ENCODE results near the gene KCNE4. TPM values are rescaled to one million over a fixed set of nuclear protein-coding genes. Genes with fewer than 3 reads are reported as not detected.

KCNE4 gene
- total RNA-seq, 3 donors from 2014 or later = 0.55 to 5.8 (median 2.0) TPM

DNA sequence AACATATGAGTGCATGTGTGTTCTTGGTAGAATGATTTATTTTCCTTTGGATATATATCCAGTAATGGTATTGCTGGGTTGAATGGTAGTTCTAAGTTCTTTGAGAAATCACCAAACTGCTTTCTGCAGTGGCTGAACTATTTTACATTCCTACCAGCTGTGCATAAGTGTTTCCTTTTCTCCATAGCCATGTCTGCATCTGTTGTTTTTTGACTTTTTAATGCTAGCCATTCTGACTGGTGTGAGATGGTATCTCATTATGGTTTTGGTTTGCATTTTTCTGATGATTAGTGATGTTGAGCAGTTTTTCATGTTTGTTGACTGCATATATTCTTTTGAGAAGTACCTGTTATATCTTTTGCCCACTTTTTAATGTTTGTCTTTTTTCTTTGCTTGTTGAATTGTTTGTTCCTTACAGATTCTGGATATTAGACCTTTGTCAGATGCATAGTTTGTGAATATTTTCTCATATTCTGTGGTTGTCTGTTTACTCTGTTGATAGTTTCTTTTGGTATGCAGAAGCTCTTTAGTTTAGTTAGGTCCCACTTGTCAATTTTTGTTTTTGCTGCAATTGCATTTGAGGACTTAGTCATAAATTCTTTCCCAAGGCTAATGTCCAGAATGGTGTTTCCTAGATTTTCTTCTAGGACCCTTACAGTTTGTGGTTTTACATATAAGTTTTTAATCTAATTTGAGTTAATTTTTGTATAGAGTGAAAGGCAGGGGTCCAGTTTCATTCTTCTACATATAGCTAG lies 17.6 kb upstream of the KCNE4 start:
- no peaks in the 10 kb centered on the region for H3K4me1 ChIP-seq (ENCODE audit: low read depth)
- TF ChIP-seq CTCF (IDR thresholded peaks at IDR 0.05) = no peak

GRCh38 chr2:223036790-223037444 lies 15.1 kb upstream of the KCNE4 start:
- DNase-seq (no peak), ATAC-seq (no peak)

More for the DNA sequence above, 17.6 kb upstream of the KCNE4 start:
- Histone ChIP-seq H3K36me3 (ENCODE audit: low read depth) (no peaks in the 10 kb centered on the region), H3K9me3 (peaks cover 9% of the 10 kb centered on the region), H3K4me3 (no peak overlapping the region)
- intact Hi-C loops (cut with DNase I, micrococcal nuclease) = no loop called here
- DNase-seq (no peak), ATAC-seq (no peak)

GRCh38 chr2:223037445-223037800 lies 14.6 kb upstream of the KCNE4 start:
- no peaks in the 10 kb centered on the region for H3K36me3 ChIP-seq (ENCODE audit: low read depth)
- no peak for TF ChIP-seq CTCF (IDR thresholded peaks at IDR 0.05)
- DNase-seq (no peak), ATAC-seq (no peak)
- peaks cover 3% of the 10 kb centered on the region for H3K9me3 ChIP-seq
- no peak overlapping the region for H3K4me3 ChIP-seq
- no peaks in the 10 kb centered on the region for H3K4me1 ChIP-seq (ENCODE audit: low read depth)
- intact Hi-C loops (cut with DNase I, micrococcal nuclease) = no loop called here

More at GRCh38 chr2:223036790-223037444, 15.1 kb upstream of the KCNE4 start:
- Histone ChIP-seq H3K4me3 (no peak overlapping the region), H3K4me1 (ENCODE audit: low read depth) (no peaks in the 10 kb centered on the region), H3K9me3 (peaks cover 8% of the 10 kb centered on the region), H3K36me3 (ENCODE audit: low read depth) (no peaks in the 10 kb centered on the region)
- intact Hi-C loops (cut with DNase I, micrococcal nuclease) = no loop called here
- TF ChIP-seq CTCF (IDR thresholded peaks at IDR 0.05) = no peak

DNA sequence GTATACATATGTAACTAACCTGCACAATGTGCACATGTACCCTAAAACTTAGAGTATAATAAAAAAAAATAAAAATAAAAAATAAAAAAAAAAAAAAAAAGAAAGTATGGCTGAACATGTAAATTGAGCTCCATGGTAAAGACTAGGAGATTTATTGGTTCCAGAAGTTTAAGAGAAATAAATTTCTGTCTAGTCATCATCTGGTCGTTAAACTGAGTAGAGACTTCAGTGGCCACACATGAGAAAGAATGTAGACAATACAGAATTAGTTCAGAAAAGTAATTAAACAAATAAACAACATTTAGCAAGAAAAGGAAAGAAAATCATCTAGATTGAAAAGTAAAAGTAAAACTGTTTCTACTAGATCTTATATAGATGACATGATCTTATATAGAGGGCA lies 12.4 kb upstream of the KCNE4 start:
- ATAC-seq (no peak), DNase-seq (no peak)
- Histone ChIP-seq H3K4me1 (ENCODE audit: low read depth) (no peaks in the 10 kb centered on the region), H3K4me3 (no peak overlapping the region), H3K9me3 (no peaks in the 10 kb centered on the region), H3K36me3 (ENCODE audit: low read depth) (no peaks in the 10 kb centered on the region)
- intact Hi-C loops (cut with DNase I, micrococcal nuclease) = no loop called here
- no peak for TF ChIP-seq CTCF (IDR thresholded peaks at IDR 0.05)

DNA sequence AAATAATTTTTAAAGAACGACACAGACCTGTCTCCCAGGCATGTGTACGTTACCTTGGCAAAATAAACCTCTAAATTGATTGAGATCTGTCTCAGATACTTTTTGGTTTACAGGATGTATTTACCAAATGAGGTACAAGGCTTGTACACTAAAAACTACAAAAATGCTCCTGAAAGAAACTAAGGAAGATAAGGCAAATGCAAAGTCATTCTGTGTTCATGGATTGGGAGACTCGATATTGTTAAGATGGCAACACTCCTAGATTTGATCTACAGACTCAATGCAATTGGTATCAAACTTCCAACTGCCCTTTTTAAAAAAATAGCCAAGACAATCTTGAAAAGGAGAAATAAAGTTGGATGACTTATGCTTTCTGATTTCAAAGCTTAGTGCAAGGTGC lies 11.5 kb upstream of the KCNE4 start:
- no peak for TF ChIP-seq CTCF (IDR thresholded peaks at IDR 0.05)
- Histone ChIP-seq H3K36me3 (ENCODE audit: low read depth) (no peaks in the 10 kb centered on the region), H3K4me3 (no peak overlapping the region), H3K9me3 (no peaks in the 10 kb centered on the region), H3K4me1 (ENCODE audit: low read depth) (no peaks in the 10 kb centered on the region)
- no peak for ATAC-seq
- no peak for DNase-seq
- intact Hi-C loops (cut with DNase I, micrococcal nuclease) = no loop called here

Measured in mucosa of descending colon (tissue), 3 donors.